Psoas muscle (tissue), 8 donors: ENCODE measurements around the gene CD47. TPM values are rescaled to one million over a fixed set of nuclear protein-coding genes. Genes with fewer than 3 reads are reported as not detected.

Experiments used
- ATAC-seq, 4 donors: fragments of 200-7000 bp; cut with Tn5 transposase; one replicate each; pipeline ENCODE4 v1.9.1; 2020; ENCODE audit warnings: moderate library complexity in 3 of 4, mild to moderate bottlenecking in 2 of 4
- DNase-seq, 2 donors: peaks; one replicate each; pipeline ENCODE4 v3.0.0-alpha.2; 2020
- H3K27ac ChIP-seq: fragments of 200-600 bp; one replicate; pipeline ENCODE4 v1.8.0; 2022
- H3K27me3 ChIP-seq, 3 donors: fragments of 200-600 bp in 1 of 3; one replicate each; pipeline versions ENCODE4 v1.6.1 to v1.8.0; 2013 to 2022; ENCODE audit warnings: low read length in 2 of 3, mild to moderate bottlenecking in 2 of 3, moderate library complexity in 1 of 3; ENCODE audit not compliant: insufficient read depth in 3 of 3
- H3K36me3 ChIP-seq, 2 donors: fragments of 200-600 bp in 1 of 2; one replicate each; pipeline versions ENCODE4 v1.6.1 to v1.8.0; 2013 to 2022; ENCODE audit warnings: low read depth in 1 of 2, mild to moderate bottlenecking in 1 of 2, moderate library complexity in 1 of 2; ENCODE audit not compliant: insufficient read depth in 1 of 2
- H3K4me1 ChIP-seq: fragments of 200-600 bp; one replicate; pipeline ENCODE4 v1.8.0; 2022
- H3K4me3 ChIP-seq: fragments of 200-600 bp; one replicate; pipeline ENCODE4 v1.8.0; 2022; ENCODE audit warnings: mild to moderate bottlenecking
- H3K9me3 ChIP-seq: fragments of 200-600 bp; one replicate; pipeline ENCODE4 v1.8.0; 2022
- CTCF ChIP-seq: fragments of 200-600 bp; IDR thresholded peaks from one replicate; pipeline ENCODE4 v1.8.0; 2022; ENCODE audit warnings: antibody characterized with exemption
- WGBS, 3 donors: extraction: QIAGEN DNeasy Blood & Tissue Kit; methylation state at CpG; one replicate each; pipeline versions ENCODE4 v1.1.6 to v1.1.7; 2013; 5-methylcytosine and 5-hydroxymethylcytosine counted together
- intact Hi-C, 2 donors: fragments of 100-400 bp; cut with DNase I; formaldehyde crosslinking; loops; one replicate each; pipeline versions ENCODE4 v1.11.0 to v1.14.2; 2022
- polyA plus RNA-seq, 3 donors: library from polyadenylated mRNA; stranded (reverse); fragments of 200-250 nt; gene quantifications; one replicate each; pipeline ENCODE4 v1.2.3, GENCODE V29; 2013
- total RNA-seq, 4 donors: library from RNA; stranded (reverse); fragmentation: NEBNext Ultra II Directional in 2 of 4; extraction: Animal tissue kit (Norgen Biotek cat#: 25700) in 2 of 4; gene quantifications; one replicate each; pipeline versions ENCODE4 v1.2.1 to v1.2.4, GENCODE V29; 2021 to 2023
- donor health status: healthy with polysubstance abuse.
- donor health status: DM: no; HTN: no; CAD: no; lungs with moderate emphysema.
- donor health status: Bipolar disorder and iron deficiency.
- donor health status: healthy.
- donor health status: DM: yes; HTN: yes; CAD: no.
- donor health status: DM: no; HTN: no; CAD: no.
- donor health status: DM: no; HTN: no; CAD: no.
- donor health status: DM: yes; HTN: yes; CAD: no.

The CD47 gene
- total and polyA plus RNA-seq, 7 donors: 12.2 to 53.1 (median 16.6) TPM

DNA sequence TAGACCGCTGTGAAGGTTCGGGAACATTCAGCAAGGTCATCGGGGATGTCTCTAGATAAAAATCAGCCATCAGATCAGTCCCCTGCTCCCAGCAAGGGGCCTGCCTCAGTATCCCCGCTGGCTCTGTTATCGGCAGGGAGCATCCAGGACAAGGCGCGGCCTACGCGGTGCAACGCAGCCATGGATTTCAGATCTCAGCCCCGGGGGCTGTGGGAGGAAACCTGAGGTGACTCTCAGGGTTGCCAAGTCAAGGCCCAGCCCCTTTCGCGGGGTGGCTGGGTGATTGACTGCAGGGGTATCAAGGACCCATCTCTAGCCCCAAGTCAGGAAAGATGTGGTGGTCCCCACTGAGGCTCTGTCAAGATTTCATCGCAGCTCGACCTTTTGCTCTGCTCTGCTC lies 23.1 kb upstream of the CD47 start:
- Histone ChIP-seq H3K36me3 (no peaks in the 10 kb centered on the region), H3K27me3 (no peaks in the 10 kb centered on the region), H3K4me1 (no peaks in the 10 kb centered on the region), H3K9me3 (no peaks in the 10 kb centered on the region), H3K27ac (no peak overlapping the region), H3K4me3 (no peak overlapping the region)
- TF ChIP-seq CTCF: no peak
- ATAC-seq (no peak), DNase-seq (no peak)
- intact Hi-C loops: no loop called here
- WGBS, 3 donors: 92 to 98% (median 94%) methylated on average over 15 of the region's 15 CpGs

DNA sequence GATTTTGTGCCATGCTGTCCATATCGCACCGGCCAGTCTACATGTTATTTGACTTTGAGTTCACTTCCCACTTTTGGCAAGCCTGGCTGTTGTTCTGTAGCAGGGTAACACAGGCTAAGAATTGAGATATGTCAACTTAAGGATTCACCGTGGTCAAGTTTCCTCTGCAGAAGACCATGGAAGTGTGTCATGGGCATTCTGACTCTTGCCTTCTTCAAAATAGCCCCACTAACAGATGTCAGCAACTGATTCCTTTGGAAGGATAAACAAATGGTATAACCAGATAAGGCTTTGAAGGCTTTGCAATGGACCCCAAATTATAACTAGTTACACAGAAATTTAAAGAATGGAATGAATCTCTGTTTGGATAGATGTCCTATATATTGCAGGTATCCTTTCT lies 20.1 kb upstream of the CD47 start:
- no peaks in the 10 kb centered on the region for H3K9me3 ChIP-seq
- H3K27ac ChIP-seq: no peak overlapping the region
- DNase-seq (no peak), ATAC-seq (no peak)
- TF ChIP-seq CTCF: no peak
- intact Hi-C loops: no loop called here
- 71 to 94% (median 92%) methylated on average over 3 of the region's 3 CpGs for whole genome bisulfite sequencing, 3 donors
- H3K4me3 ChIP-seq: no peak overlapping the region
- H3K27me3 ChIP-seq: no peaks in the 10 kb centered on the region
- H3K36me3 ChIP-seq: no peaks in the 10 kb centered on the region
- no peaks in the 10 kb centered on the region for H3K4me1 ChIP-seq

GRCh38 chr3:108108416-108108815 lies 17.6 kb upstream of the CD47 start:
- Histone ChIP-seq H3K27ac (no peak overlapping the region), H3K36me3 (no peaks in the 10 kb centered on the region), H3K9me3 (no peaks in the 10 kb centered on the region), H3K4me1 (no peaks in the 10 kb centered on the region), H3K4me3 (no peak overlapping the region), H3K27me3 (no peaks in the 10 kb centered on the region)
- DNase-seq: no peak
- no peak for ATAC-seq
- 78 to 88% (median 79%) methylated on average over 2 of the region's 2 CpGs for WGBS, 3 donors
- intact Hi-C loops: no loop called here
- TF ChIP-seq CTCF: no peak

DNA sequence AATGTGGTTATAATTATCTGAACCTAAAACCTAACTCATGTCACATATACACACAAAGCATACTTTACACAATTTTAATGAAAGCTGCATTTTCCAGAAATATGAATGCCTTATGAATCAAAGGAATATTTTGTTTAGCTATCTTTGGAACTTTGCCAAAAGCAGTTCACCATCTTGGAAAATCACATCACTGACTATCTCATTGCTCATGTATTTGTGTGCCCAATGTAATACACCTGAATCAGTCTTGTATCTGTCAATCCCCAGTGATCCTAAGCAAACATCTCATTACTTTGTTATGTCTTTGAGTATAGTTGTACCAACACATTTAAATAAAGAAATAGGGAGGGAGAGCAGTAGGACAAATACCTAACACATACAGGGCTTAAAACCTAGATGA lies 15.6 kb upstream of the CD47 start:
- intact Hi-C loops: no loop called here
- no peak for TF ChIP-seq CTCF
- ATAC-seq (no peak), DNase-seq (no peak)
- H3K4me3 ChIP-seq: no peak overlapping the region
- H3K27me3 ChIP-seq: no peaks in the 10 kb centered on the region
- no peak overlapping the region for H3K27ac ChIP-seq
- H3K36me3 ChIP-seq: no peaks in the 10 kb centered on the region
- H3K9me3 ChIP-seq: no peaks in the 10 kb centered on the region
- H3K4me1 ChIP-seq: no peaks in the 10 kb centered on the region

DNA sequence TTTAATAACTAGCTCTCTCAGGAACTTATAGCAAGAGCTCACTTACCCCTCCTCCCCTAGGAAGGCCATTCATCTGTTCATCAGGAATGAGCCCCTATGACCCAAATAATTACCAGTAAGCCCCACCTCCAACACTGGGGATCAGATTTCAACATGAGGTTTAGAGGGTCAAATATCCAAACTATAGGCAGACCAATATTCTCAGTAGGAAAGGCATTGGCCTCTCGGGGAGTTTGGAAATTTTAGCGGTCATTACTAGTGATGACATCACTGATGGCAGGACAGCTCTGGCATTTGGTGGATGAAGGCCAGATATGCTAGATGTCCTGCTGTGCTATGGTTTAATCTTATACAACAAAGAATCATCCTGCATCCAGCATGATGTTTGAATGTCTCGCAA lies 15.2 kb upstream of the CD47 start:
- TF ChIP-seq CTCF: no peak
- ATAC-seq: no peak
- Histone ChIP-seq H3K27ac (no peak overlapping the region), H3K27me3 (no peaks in the 10 kb centered on the region), H3K4me1 (no peaks in the 10 kb centered on the region), H3K36me3 (no peaks in the 10 kb centered on the region), H3K4me3 (no peak overlapping the region), H3K9me3 (no peaks in the 10 kb centered on the region)
- intact Hi-C loops: no loop called here
- 74 to 92% (median 74%) methylated on average over 3 of the region's 3 CpGs for WGBS, 3 donors
- no peak for DNase-seq
